Activated T-cell treated with anti-CD3 and anti-CD28 coated beads for 24 hours (primary cell): ENCODE data around the gene FARP2.

Experiments used
- DNase-seq: peaks from one replicate; pipeline ENCODE4 v3.0.0-alpha.2; 2020; ENCODE audit warnings: low read depth

FARP2 gene

GRCh38 chr2:241489733-241490680, 133.9 kb downstream of the FARP2 start:
- no peak for DNase-seq

- DNase-seq, result no peak
Measured at GRCh38 chr2:241490825-241491506, 134.9 kb downstream of the FARP2 start.

- no peak for DNase-seq
Measured at GRCh38 chr2:241491549-241492173, 135.6 kb downstream of the FARP2 start.

DNA sequence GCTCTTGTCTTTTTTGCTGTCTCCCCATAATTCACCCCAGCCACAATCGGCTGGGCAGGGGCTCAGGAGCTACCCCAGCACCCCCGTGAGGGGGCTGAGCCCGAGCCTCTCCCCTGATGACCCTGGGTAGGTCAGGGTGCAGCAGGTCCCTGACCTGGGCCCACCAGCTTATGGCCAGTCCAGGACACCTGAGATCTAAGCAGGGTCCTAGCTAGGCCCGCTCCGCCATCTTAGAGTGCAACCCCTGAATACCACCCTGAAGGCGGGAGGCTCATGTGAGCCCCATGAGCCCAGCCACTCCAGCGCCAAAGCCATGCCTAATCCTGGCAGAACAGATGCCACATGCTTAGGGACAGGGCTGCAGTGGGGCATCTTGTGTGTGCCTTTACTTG, 136.1 kb downstream of the FARP2 start:
- DNase-seq, result no peak

- no peak for DNase-seq
Measured at GRCh38 chr2:241493092-241493491, 137.0 kb downstream of the FARP2 start.

DNA sequence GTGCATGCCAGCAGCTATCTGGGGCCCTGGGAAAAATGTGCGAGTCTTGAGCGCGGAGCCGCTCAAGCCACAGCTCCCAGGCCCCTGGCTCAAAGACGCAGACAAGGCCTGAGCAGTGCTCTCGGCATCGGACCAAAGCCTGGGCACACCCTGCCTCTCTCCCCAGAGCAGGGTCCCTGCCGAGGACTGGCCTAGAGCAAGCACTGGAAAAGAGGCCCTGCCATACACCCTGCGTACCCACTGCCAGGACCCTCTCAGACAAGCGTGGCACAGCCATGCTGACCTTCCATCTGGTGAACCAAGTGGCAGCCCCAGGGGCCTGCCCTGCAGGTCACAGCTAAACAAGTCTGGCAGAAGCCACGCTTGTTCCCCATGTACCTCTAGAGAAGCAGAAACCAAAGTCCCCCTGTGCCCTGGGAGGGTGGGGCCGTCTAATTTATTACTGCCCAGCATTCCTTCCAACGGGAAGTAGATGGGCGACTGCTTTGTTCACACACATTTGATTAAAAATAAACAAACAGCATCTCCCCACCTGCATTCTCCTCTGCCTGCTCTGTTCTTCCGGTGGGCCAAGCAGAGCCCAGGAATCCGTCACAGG, 138.3 kb downstream of the FARP2 start:
- DNase-seq, result no peak

DNA sequence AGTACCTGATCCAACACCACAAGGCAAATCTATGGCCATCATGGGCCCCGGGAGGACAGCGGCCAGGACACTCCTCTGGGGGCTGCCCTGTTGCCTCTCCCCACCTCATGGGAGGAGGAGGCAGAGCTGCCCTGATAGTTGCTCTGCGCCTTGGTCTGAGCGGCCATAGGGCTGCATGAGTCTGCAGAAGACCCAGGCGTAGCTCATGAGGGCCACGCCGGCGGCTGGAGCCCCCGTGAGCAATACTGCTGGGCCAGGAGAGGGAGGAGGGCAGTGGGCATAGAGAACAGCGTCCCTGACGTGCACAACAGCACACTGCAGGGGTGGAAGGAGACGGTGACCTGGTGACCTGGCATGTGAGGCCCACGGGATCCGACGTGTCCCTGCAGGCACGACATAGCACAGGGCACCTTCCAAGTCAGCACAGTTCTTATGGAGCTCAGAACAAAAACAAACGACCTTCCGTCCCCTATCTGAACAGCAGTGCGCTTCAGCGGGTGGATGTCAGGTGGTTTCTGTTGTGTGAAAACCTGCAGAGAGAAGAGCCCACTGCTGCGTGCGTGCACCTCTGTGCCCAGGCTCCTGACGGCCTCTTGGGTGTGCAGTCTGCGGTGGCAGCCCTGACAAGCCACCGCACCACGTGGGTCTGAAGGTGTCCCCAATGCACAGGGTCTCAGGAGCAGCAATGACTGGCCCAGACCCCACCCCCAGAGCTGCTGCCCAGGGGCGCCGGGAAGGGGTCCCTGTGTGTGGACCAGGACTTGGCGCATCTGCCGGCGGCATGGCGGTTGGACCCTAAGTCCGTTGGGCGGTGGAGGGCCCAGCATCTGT, 139.3 kb downstream of the FARP2 start:
- no peak for DNase-seq

DNA sequence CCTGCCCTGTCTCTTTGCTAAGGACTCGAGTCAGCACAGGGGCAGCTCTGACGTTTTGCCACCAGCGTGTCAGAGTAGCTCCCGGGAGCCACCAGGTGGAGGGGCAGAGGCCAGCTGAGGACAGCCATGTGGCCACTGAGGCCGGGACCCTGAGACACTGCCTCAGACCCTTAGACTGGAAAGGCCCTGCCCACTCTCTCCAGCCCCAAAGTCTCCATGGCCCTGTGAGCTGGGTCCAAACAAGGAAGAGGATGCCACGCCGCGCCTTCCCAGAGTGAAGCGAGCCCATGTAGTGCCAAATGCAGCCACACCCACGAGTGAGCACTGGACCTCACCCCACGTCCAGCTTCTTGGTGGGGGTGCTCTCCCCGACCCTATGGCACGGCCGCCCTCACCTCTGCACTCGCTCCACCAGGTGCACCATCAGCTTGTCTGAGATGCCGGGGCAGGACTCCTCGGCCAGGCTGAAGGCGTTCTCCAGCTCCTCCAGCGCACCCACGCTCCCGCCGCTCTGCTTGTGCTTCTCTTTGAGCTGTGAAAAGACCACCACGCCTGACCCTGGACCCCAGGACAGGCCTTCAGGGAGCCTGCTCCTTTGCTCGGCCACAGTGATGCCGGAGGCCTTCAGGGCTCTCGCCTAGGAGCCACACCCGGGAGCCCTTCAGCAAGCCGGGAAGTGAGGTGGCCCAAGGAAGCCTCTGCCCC, 140.1 kb downstream of the FARP2 start:
- DNase-seq, result no peak

DNA sequence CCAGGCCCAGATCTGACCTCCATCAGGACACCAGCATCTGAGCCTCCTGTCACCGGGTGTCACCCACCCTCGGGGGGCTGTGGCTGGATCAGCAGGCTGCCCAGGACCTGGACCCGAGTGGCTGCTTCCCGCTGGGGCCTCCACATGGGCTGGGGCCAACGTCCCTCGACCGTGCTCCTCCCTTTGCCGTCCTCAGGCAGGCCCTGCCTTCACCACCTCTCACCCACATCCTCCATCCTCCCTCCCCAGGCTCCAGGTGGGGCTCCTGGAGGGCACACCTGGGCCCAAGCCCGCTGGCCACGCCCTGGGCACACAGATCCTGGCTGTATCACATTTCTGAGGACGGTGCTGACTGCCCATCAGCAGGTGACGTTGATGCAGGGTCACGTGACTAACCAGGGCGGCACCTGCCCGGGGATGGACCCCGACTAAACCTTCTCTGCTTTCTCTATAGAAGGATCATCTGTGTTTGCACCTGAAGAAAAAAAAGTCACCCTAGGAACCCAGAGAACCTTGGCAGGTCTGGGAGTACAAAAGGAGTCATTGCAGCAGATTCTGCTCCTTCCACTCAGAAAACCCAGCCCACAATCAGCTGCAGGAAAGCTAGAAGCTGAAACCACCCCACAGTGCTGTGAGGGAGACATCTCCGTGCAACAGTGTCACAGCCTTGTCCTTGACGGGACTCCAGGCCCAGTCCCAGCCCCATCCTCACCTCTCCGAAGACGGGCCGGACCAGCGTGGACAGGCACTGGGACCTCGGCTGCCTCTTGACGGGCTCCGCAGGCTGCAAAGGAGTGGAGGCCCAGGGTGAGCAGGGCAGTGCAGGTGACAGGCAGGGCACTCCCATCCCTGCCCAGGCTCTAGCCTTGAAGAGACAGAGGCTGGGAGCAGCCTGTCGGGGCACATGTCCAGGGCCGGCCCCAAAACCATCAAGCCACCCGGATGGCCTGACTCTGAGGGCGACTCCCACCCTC, 141.1 kb downstream of the FARP2 start:
- DNase-seq, result no peak

GRCh38 chr2:241498115-241499070, 142.3 kb downstream of the FARP2 start:
- DNase-seq, result no peak

GRCh38 chr2:241499146-241499965, 143.3 kb downstream of the FARP2 start:
- no peak for DNase-seq

DNA sequence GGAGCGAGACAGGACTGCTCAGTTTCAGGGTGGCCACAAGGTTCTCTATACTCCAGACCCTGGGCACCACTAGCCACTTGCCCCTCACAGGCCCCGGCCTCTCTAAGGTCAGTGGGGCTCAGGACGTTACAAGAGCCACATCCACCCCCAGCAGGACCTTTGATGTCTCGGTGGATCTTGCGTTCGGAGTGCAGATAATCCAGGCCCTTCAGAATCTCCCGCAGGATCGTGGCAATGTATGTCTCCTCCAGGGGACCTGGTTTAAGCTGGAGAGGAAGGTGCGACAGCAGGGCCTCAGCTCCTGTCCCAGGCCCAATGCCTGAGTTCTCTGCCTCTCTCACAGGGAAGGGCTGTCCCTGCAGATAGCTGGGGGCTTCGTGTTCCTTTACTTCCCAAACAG, 143.9 kb downstream of the FARP2 start:
- DNase-seq, result no peak

DNA sequence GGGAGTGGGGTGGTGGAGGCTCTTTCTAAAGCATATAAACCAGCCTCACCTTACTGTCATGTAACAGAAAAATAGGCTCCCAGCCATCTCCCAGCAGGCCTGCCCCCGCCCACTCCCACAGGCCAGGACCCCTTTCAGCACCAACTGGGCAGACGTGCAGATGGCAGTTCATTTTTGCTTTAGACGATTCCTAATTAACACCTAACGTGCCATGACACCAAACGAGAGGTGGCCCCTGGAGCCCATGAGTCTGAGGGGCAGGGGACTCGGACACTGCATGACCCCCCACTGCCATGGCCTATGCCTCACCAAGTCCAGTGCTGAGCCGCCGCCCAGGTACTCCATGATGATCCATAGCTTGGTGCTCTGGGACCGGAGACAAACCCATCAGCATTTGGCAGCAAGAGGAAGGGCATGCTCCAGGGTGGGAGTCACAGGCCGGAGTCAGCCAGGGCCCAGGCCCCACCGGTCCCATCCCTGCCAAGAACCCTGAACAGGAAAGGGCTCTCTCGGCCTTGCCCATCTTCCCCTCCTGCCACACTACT, 144.4 kb downstream of the FARP2 start:
- no peak for DNase-seq

DNA sequence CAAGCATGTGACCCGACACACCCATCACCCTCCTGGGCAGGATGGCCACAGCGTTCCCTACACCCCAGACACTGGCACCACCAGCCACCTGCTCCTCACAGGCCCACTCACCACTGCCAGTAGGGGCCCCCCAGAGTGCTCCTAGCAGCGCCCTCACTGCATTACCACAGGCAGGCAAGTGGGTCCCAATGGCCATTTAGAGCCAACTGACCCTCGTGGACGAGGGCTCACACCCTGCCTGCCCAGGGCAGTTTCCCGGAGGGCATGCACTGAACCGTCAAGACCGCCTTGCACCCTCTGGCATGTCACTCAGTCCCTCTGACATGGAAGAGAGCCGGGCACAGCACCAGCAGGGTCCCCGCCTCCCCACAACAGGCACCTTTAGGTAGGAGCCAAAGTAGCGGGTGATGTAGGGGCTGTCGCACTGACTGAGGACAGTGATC, 145.0 kb downstream of the FARP2 start:
- no peak for DNase-seq

GRCh38 chr2:241501551-241501950, 145.5 kb downstream of the FARP2 start:
- no peak for DNase-seq

DNA sequence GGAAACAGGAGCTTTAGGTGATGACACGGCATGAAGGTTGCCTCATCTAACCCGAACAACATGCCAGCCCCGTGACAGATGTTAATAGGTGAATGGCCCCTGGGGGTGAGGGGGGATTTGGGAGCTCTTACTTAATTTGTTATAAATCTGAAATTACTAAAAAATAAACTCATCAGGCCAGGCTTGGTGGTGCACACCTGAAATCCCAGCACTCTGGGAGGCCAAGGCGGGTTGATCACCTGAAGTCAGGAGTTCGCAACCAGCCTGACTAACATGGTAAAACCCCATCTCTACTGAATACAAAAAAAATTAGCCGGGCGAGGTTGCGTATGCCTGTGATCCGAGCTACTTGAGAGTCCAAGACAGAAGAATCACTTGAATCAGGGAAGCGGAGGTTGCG, 146.2 kb downstream of the FARP2 start:
- no peak for DNase-seq

DNA sequence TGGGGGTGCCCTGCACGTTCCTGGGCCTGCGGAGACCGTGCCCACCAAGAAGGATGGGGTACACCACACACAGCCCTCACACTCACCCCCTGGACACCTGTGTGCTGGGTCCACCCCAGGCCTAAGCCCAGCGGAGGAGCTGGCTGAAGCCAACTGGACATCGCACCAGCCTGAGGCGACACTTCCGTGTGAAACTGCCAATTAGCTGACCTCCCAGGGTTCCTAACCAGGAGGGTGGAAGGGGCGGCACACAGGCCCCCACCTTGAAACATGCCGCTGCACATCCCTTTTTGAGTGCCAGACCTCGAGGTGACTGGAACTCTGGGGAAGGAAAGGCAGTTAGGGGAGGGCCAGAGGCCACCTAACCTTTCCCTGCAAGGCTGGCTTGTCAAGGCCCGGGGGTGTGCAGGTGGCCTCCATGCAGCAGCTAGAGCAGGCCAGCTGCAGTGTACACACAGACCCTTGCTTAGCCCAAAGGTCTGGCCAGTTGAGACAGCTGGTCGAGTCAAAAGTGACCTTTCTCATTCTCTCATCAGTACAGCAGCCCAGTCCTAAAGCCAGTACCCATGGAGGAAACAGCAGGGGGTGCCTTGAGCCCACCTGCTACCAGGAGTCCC, 147.8 kb downstream of the FARP2 start:
- no peak for DNase-seq
